Measurements from ENCODE around the gene FBXL5. TPM values are rescaled to one million over a fixed set of nuclear protein-coding genes. Genes with fewer than 3 reads are reported as not detected.

Gene FBXL5
- total and polyA plus RNA-seq, 2 donors (not counting 1 experiment from before 2014, with no cell fraction given): 52.9 to 131 TPM

DNA sequence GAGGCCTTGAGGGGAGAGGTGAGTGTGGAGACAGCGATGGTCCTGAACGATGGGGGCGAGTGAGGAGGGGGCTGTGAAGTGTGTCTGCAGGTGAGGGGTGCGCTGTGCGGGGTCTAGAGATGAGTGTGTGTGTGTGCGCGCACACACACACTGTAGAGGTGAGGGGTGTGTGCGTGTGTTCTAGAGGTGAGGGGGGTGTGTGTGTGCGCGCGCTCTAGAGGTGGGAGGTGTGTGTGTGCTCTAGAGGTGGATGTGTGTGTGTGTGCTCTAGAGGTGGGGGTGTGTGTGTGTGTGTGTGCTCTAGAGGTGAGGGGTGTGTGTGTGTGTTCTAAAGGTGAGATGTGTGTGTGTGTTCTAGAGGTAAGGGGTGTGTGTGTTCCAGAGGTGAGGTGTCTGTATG is 48.3 kb upstream of the FBXL5 start:
- Histone ChIP-seq H4K20me1 (ENCODE audit: control insufficient read depth, extremely low read depth, insufficient read depth, low read length) (no peaks in the 10 kb centered on the region), H3K4me2 (ENCODE audit: extremely low read depth, insufficient read depth, low read length) (no peak overlapping the region), H3K36me3 (ENCODE audit: control insufficient read depth, insufficient read depth, low read length) (no peaks in the 10 kb centered on the region), H3K27ac (ENCODE audit: insufficient read depth, low read length) (no peak overlapping the region), H3K79me2 (ENCODE audit: control insufficient read depth, insufficient read depth, low read length) (no peaks in the 10 kb centered on the region), H2AFZ (ENCODE audit: low read length) (peak overlapping the region; percentile 37), H3K4me3 (replicated peaks in 1 of 4; ENCODE audit: control extremely low read depth in 1 of 4, insufficient read depth in 1 of 4, low read depth in 3 of 4, low read length in 4 of 4) (peak overlapping the region in 3 of 4 experiments; percentile 50 to 64 (median 59)), H3K27me3 (ENCODE audit: control insufficient read depth, insufficient read depth, low read length) (no peaks in the 10 kb centered on the region), H3K9me3 (ENCODE audit: control insufficient read depth, insufficient read depth, low read depth, low read length) (no peaks in the 10 kb centered on the region), H3K9ac (ENCODE audit: insufficient read depth, low read length) (no peak overlapping the region), H3K4me1 (ENCODE audit: control insufficient read depth, extremely low read depth, insufficient read depth, low read length) (peaks cover 2% of the 10 kb centered on the region)
- TF ChIP-seq, protein P1, sequence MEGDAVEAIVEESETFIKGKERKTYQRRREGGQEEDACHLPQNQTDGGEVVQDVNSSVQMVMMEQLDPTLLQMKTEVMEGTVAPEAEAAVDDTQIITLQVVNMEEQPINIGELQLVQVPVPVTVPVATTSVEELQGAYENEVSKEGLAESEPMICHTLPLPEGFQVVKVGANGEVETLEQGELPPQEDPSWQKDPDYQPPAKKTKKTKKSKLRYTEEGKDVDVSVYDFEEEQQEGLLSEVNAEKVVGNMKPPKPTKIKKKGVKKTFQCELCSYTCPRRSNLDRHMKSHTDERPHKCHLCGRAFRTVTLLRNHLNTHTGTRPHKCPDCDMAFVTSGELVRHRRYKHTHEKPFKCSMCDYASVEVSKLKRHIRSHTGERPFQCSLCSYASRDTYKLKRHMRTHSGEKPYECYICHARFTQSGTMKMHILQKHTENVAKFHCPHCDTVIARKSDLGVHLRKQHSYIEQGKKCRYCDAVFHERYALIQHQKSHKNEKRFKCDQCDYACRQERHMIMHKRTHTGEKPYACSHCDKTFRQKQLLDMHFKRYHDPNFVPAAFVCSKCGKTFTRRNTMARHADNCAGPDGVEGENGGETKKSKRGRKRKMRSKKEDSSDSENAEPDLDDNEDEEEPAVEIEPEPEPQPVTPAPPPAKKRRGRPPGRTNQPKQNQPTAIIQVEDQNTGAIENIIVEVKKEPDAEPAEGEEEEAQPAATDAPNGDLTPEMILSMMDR (conservative IDR thresholded peaks at IDR 0.05 in 1 of 2, IDR thresholded peaks at IDR 0.05 in 1 of 2; ENCODE audit: low read depth in 1 of 2, low read length in 2 of 2): no peak
- no peak for TF ChIP-seq EZH2 (IDR thresholded peaks at IDR 0.05; ENCODE audit: low read length, missing control alignments)
- DNase-seq (ENCODE audit: low read depth in 2 of 2): no peak

DNA sequence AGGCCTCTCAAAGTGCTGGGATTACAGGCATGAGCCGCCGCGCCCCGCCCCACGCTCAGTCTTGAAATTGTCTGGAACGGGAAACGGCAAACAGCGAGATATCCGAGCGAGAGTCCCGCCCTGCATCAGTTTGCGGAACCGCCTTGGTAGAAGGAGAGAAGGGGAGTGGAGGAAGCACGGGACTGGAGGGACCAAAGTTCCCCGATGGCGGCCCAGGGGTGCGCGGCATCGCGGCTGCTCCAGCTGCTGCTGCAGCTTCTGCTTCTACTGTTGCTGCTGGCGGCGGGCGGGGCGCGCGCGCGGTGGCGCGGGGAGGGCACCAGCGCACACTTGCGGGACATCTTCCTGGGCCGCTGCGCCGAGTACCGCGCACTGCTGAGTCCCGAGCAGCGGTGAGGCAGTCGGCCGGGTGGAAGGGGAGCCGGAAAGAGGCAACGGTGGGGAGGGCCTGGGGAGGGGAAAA is 47.8 kb upstream of the FBXL5 start, which contains the start of gene BST1:
BST1 (plus strand) TSS at position 125 of the 463 bp plus-strand sequence; CDS start at position 205, 80 bp downstream.
- H3K4me3 ChIP-seq (replicated peaks in 1 of 4; ENCODE audit: control extremely low read depth in 1 of 4, insufficient read depth in 1 of 4, low read depth in 3 of 4, low read length in 4 of 4): peak within 1 kb of the TSS; percentile 50 to 64 (median 57)
- no peaks in the 10 kb centered on the region for H3K79me2 ChIP-seq (ENCODE audit: control insufficient read depth, insufficient read depth, low read length)
- peak within 1 kb of the TSS; percentile 81 for H3K4me2 ChIP-seq (ENCODE audit: extremely low read depth, insufficient read depth, low read length)
- no peaks in the 10 kb centered on the region for H3K36me3 ChIP-seq (ENCODE audit: control insufficient read depth, insufficient read depth, low read length)
- H3K27ac ChIP-seq (ENCODE audit: insufficient read depth, low read length): no peak within 1 kb of the TSS
- no peaks in the 10 kb centered on the region for H4K20me1 ChIP-seq (ENCODE audit: control insufficient read depth, extremely low read depth, insufficient read depth, low read length)
- peaks cover 2% of the 10 kb centered on the region for H3K4me1 ChIP-seq (ENCODE audit: control insufficient read depth, extremely low read depth, insufficient read depth, low read length)
- no peak for TF ChIP-seq EZH2 (IDR thresholded peaks at IDR 0.05; ENCODE audit: low read length, missing control alignments)
- TF ChIP-seq, protein P1 (conservative IDR thresholded peaks at IDR 0.05 in 1 of 2, IDR thresholded peaks at IDR 0.05 in 1 of 2; ENCODE audit: low read depth in 1 of 2, low read length in 2 of 2): no peak
- peak; percentile 52 to 70 for DNase-seq (ENCODE audit: low read depth in 2 of 2)
- H2AFZ ChIP-seq (ENCODE audit: low read length): peak within 1 kb of the TSS; percentile 84
- peak within 1 kb of the TSS; percentile 48 for H3K9ac ChIP-seq (ENCODE audit: insufficient read depth, low read length)
- H3K27me3 ChIP-seq (ENCODE audit: control insufficient read depth, insufficient read depth, low read length): no peaks in the 10 kb centered on the region
- H3K9me3 ChIP-seq (ENCODE audit: control insufficient read depth, insufficient read depth, low read depth, low read length): no peaks in the 10 kb centered on the region

DNA sequence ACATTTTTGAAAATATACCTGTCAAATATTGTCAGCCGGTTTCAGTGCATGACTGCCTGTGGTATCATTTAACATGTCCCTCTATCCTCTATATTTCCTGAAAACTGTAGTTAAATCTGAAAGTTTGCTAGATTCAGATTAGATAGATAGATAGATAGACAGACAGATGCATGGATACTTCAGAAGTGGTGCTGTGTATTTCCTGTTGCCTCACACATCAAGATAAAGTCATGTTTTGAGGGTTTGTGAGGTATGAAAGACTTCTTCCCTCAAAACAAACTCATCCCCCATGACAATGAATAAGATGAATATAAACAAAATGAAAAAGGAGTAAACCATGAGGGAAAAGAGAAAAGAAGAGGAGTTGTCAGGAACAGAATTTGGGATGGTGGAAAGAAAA is 41.7 kb upstream of the FBXL5 start:
- TF ChIP-seq EZH2 (IDR thresholded peaks at IDR 0.05; ENCODE audit: low read length, missing control alignments): no peak
- TF ChIP-seq, protein P1 (conservative IDR thresholded peaks at IDR 0.05 in 1 of 2, IDR thresholded peaks at IDR 0.05 in 1 of 2; ENCODE audit: low read depth in 1 of 2, low read length in 2 of 2): no peak
- Histone ChIP-seq H3K9ac (ENCODE audit: insufficient read depth, low read length) (no peak overlapping the region), H3K27me3 (ENCODE audit: control insufficient read depth, insufficient read depth, low read length) (no peaks in the 10 kb centered on the region), H3K79me2 (ENCODE audit: control insufficient read depth, insufficient read depth, low read length) (no peaks in the 10 kb centered on the region), H3K9me3 (ENCODE audit: control insufficient read depth, insufficient read depth, low read depth, low read length) (no peaks in the 10 kb centered on the region), H3K36me3 (ENCODE audit: control insufficient read depth, insufficient read depth, low read length) (no peaks in the 10 kb centered on the region), H4K20me1 (ENCODE audit: control insufficient read depth, extremely low read depth, insufficient read depth, low read length) (no peaks in the 10 kb centered on the region), H3K27ac (ENCODE audit: insufficient read depth, low read length) (no peak overlapping the region), H2AFZ (ENCODE audit: low read length) (no peak overlapping the region), H3K4me1 (ENCODE audit: control insufficient read depth, extremely low read depth, insufficient read depth, low read length) (peaks cover 11% of the 10 kb centered on the region), H3K4me2 (ENCODE audit: extremely low read depth, insufficient read depth, low read length) (no peak overlapping the region), H3K4me3 (replicated peaks in 1 of 4; ENCODE audit: control extremely low read depth in 1 of 4, insufficient read depth in 1 of 4, low read depth in 3 of 4, low read length in 4 of 4) (no peak overlapping the region)
- DNase-seq (ENCODE audit: low read depth in 2 of 2): no peak

All from fibroblast of lung (primary cell).